ENCODE measurements around the gene AGAP5. TPM values are rescaled to one million over a fixed set of nuclear protein-coding genes. Genes with fewer than 3 reads are reported as not detected.
"Not testable (repeated sequence)": the region's sequence is repeated elsewhere in the genome, so short reads cannot be mapped to it uniquely, and the experiment has no call there.

Gene AGAP5
- total RNA-seq, 2 experiments from 2014 or later, result 8.8 to 9.8 TPM

DNA sequence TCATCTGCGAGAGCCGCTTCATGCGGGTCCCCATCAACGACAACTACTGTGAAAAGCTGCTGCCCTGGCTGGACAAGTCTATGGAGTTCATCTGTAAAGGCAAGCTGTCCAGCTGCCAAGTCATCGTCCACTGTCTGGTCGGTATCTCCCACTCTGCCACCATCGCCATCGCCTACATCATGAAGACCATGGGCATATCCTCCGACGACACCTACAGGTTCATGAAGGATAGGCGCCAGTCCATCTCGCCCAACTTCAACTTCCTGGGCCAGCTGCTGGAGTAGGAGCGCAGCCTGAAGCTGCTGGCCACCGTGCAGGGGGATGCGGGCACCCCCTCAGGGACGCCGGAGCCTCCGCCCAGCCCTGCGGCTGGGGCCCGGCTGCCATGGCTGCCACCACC, 34.5 kb upstream of the AGAP5 start:
- peak overlapping the region; percentile 46 for H3K27ac Mint-ChIP-seq
- H3K9me3 Mint-ChIP-seq, result no peaks in the 10 kb centered on the region
- intact Hi-C loops (cut with micrococcal nuclease), result no loop called here
- ChIA-PET CTCF (no interaction called here), POLR2A (interaction anchor here (0.6 to 3.7 kb wide), 2 partner anchors 12 to 1485 kb away, joined by 3 to 23 read pairs; partner anchors contain the start of gene SEC24C)
- DNase-seq (no peak), ATAC-seq (no peak)
- peaks cover 9% of the 10 kb centered on the region for H3K36me3 Mint-ChIP-seq (ENCODE audit: low read depth)
- TF ChIP-seq, protein P1, sequence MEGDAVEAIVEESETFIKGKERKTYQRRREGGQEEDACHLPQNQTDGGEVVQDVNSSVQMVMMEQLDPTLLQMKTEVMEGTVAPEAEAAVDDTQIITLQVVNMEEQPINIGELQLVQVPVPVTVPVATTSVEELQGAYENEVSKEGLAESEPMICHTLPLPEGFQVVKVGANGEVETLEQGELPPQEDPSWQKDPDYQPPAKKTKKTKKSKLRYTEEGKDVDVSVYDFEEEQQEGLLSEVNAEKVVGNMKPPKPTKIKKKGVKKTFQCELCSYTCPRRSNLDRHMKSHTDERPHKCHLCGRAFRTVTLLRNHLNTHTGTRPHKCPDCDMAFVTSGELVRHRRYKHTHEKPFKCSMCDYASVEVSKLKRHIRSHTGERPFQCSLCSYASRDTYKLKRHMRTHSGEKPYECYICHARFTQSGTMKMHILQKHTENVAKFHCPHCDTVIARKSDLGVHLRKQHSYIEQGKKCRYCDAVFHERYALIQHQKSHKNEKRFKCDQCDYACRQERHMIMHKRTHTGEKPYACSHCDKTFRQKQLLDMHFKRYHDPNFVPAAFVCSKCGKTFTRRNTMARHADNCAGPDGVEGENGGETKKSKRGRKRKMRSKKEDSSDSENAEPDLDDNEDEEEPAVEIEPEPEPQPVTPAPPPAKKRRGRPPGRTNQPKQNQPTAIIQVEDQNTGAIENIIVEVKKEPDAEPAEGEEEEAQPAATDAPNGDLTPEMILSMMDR (IDR thresholded peaks at IDR 0.05), result no peak
- H3K27me3 Mint-ChIP-seq, result no peaks in the 10 kb centered on the region
- H3K4me1 Mint-ChIP-seq (ENCODE audit: low read depth), result peaks cover 13% of the 10 kb centered on the region
- H3K4me3 Mint-ChIP-seq, result peak overlapping the region; percentile 54

DNA sequence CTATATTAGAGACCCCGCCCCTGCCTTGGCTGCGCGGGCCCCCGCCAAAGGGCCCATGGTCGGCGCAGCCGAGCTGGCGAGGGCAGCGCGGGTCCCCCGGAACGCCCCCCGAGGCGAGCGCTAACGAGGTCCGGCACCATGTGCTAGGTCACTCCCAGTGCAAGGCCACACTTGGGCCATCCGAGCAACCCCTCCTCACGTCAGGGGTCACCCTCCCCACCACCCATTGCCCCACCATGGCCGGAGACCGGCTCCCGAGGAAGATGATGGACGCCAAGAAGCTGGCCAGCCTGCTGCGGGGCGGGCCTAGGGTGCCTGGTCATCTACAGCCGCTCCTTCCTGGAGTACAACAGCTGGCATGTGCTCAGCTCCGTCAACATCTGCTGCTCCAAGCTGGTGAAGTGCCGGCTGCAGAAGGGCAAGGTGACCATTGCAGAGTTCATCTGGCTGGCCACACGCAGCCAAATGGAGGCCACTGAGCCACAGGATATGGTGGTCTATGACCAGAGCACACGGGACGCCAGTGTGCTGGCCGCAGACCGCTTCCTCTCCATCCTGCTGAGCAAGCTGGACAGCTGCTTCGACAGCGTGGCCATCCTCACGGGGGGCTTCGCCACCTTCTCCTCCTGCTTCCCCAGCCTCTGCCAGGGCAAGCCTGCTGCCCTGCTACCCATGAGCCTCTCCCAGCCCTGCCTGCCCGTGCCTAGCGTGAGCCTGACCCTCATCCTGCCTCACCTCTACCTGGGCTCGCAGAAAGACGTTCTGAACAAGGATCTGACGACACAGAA, 33.9 kb upstream of the AGAP5 start:
- H3K27ac Mint-ChIP-seq, result peak overlapping the region; percentile 46

DNA sequence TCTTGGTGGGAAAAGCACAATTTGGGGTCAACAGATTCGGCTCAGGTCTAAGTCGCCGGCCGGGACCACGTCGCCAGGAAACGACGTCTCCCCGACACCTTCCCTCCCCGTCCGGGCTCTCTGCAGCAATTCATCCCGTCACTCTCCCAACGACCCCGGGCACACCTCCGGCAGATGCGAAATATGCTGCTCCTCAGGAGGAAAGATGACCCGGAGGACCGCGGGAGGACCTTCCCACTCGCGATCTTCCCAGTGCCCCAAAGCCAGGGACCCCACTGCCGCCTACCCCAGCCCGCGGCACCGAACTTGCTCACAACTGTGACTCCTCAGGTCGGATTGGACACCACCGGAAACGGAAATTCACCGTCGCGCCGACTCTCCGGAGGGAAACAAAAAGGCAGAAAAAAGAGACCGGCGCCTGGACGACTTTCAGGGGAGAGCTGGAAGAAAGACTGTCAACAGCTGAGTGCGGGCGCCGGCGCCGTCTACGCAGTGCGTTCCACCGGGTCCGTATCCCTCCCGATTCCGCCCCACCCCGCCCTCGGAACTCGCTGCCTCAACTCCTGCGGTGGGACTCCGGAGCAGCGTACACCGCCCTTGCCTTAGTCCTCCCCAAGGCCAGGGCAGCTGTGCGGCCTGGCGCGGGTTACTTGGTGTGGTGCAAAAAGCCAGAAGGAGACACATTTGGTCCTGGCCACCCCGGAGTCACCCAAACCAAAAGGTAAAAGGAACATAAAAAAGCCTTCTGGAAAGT, 32.4 kb upstream of the AGAP5 start:
- H3K27me3 Mint-ChIP-seq, result no peaks in the 10 kb centered on the region
- peak overlapping the region; percentile 94 for H3K4me3 Mint-ChIP-seq
- POLR2A ChIA-PET, result interaction anchor here (0.7 to 3.7 kb wide), 13 partner anchors 11 to 78 kb away, joined by 3 to 23 read pairs (median 3); partner anchors contain the start of gene SEC24C

More for the DNA sequence above, 33.9 kb upstream of the AGAP5 start:
- Mint-ChIP-seq H3K4me1 (ENCODE audit: low read depth) (peaks cover 16% of the 10 kb centered on the region), H3K27me3 (no peaks in the 10 kb centered on the region), H3K4me3 (peak overlapping the region; percentile 54), H3K36me3 (ENCODE audit: low read depth) (peaks cover 14% of the 10 kb centered on the region), H3K9me3 (no peaks in the 10 kb centered on the region)
- DNase-seq (no peak), ATAC-seq (no peak)
- ChIA-PET POLR2A (interaction anchor here (0.6 to 3.7 kb wide), 5 partner anchors 10 to 1486 kb away, joined by 3 to 23 read pairs (median 5); partner anchors contain the start of gene SEC24C), CTCF (interaction anchor here (1.1 to 1.8 kb wide), 2 partner anchors 12 to 37 kb away, joined by 3 to 8 read pairs; partner anchors contain the start of gene SEC24C)
- intact Hi-C loops (cut with micrococcal nuclease), result no loop called here
- TF ChIP-seq, protein P1 (IDR thresholded peaks at IDR 0.05), result no peak

DNA sequence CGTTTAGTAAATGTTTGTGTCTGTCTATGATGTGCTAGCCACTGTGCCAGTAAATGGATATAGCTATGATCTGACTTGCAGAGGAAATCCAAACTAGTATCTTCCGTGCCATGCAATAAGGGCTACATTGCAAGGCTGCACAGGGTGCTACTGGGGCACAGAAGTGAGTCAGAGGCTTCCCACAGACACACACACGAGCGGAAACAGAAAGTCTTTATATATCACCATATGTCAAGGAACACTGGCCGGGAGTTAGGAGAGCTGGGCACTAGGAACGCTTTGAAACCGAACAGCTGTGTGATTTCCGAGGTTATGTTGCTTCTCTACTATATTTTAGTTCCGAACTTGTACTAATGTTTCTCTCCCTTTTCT, 31.9 kb upstream of the AGAP5 start:
- H3K27me3 Mint-ChIP-seq; H3K9me3 Mint-ChIP-seq; intact Hi-C loops (cut with micrococcal nuclease): not testable (repeated sequence)
- peak overlapping the region; percentile 94 for H3K4me3 Mint-ChIP-seq
- H3K4me1 Mint-ChIP-seq (ENCODE audit: low read depth), result peaks cover 17% of the 10 kb centered on the region
- POLR2A ChIA-PET, result interaction anchor here (0.6 to 3.7 kb wide), 6 partner anchors 10 to 1117 kb away, joined by 3 to 23 read pairs (median 4); partner anchors contain the start of gene SEC24C
- CTCF ChIA-PET, result interaction anchor here (1.2 to 1.8 kb wide), 2 partner anchors 14 to 200 kb away, joined by 3 to 8 read pairs; partner anchors contain the start of gene SEC24C
- peaks cover 21% of the 10 kb centered on the region for H3K36me3 Mint-ChIP-seq (ENCODE audit: low read depth)
- DNase-seq (peak; percentile 50), ATAC-seq (peak; percentile 45)
- H3K27ac Mint-ChIP-seq, result peak overlapping the region; percentile 94

More for the DNA sequence above, 32.4 kb upstream of the AGAP5 start:
- Mint-ChIP-seq H3K36me3 (ENCODE audit: low read depth) (peaks cover 21% of the 10 kb centered on the region), H3K4me1 (ENCODE audit: low read depth) (peaks cover 19% of the 10 kb centered on the region), H3K9me3 (no peaks in the 10 kb centered on the region), H3K27ac (peak overlapping the region; percentile 94)
- peak; percentile 92 for ATAC-seq
- DNase-seq, result peak; percentile 92
- TF ChIP-seq, protein P1 (IDR thresholded peaks at IDR 0.05), result no peak
- intact Hi-C loops (cut with micrococcal nuclease), result no loop called here
- CTCF ChIA-PET, result interaction anchor here (1.2 to 1.8 kb wide), 2 partner anchors 13 to 200 kb away, joined by 3 to 8 read pairs; partner anchors contain the start of gene SEC24C

DNA sequence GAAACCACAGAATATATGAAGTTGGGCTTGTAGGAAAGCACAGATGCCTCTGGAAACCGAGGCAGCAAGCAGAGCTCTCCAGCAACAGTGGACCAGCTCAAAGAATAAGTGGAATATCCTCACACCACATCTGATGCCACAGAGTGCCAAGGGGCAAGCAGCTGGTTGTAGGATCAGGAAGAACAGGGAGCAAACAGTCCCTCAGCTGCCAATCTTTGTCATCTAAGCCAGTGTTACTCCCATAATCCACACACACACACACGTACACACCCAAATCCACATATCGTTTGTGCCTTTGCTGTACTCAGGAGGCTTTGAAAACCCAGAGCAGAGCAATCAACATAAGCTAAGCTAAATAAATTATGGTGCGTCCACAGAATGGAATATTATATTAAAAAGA, 25.6 kb upstream of the AGAP5 start:
- CTCF ChIA-PET, result no interaction called here
- intact Hi-C loops (cut with micrococcal nuclease), result no loop called here
- no peak overlapping the region for H3K4me3 Mint-ChIP-seq
- TF ChIP-seq, protein P1 (IDR thresholded peaks at IDR 0.05), result no peak
- no peaks in the 10 kb centered on the region for H3K27me3 Mint-ChIP-seq
- H3K27ac Mint-ChIP-seq, result no peak overlapping the region
- H3K9me3 Mint-ChIP-seq, result no peaks in the 10 kb centered on the region
- POLR2A ChIA-PET, result no interaction called here
- DNase-seq (no peak), ATAC-seq (no peak)
- peaks cover 45% of the 10 kb centered on the region for H3K36me3 Mint-ChIP-seq (ENCODE audit: low read depth)
- H3K4me1 Mint-ChIP-seq (ENCODE audit: low read depth), result peaks cover 9% of the 10 kb centered on the region

DNA sequence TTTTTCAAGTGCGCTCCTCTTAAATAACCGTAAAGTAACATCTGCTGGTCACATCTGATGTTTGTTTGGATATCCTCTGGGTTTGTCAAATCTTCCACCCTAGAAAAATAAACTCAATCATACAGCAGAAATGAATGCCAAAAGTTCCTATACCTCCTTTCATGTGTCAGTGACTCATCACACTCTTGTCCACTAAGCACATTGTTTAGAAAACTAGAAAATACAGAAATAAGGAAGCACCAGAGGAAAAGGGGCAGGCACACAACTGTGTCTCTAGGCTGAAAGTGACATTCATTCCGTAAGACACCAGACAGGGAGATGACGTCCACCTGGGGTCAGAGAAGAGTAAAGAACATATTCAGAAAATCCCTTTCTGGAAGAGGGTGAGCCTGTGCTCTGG, 22.7 kb upstream of the AGAP5 start:
- ATAC-seq; intact Hi-C loops (cut with micrococcal nuclease); H3K4me3 Mint-ChIP-seq; H3K27me3 Mint-ChIP-seq; H3K4me1 Mint-ChIP-seq (ENCODE audit: low read depth); CTCF ChIA-PET; DNase-seq; H3K9me3 Mint-ChIP-seq; H3K27ac Mint-ChIP-seq: not testable (repeated sequence)
- POLR2A ChIA-PET, result interaction anchor here (1.3 kb wide), 1 partner anchor 9 kb away, joined by 4 read pairs; no protein-coding TSS in a partner anchor
- H3K36me3 Mint-ChIP-seq (ENCODE audit: low read depth), result peaks cover 42% of the 10 kb centered on the region
